Measurements from ENCODE around the gene ABLIM3.

ABLIM3 gene

GRCh38 chr5:149195337-149195887 is 54.1 kb downstream of the ABLIM3 start:
- DNase-seq = no peak

- no peak for DNase-seq
Measured at GRCh38 chr5:149195962-149196361, 54.7 kb downstream of the ABLIM3 start.

GRCh38 chr5:149198148-149198547 is 56.9 kb downstream of the ABLIM3 start:
- DNase-seq = no peak

- no peak for DNase-seq
Measured at GRCh38 chr5:149200355-149200754, 59.1 kb downstream of the ABLIM3 start.

- no peak for DNase-seq
Measured at GRCh38 chr5:149201121-149201637, 59.9 kb downstream of the ABLIM3 start.

- DNase-seq = no peak
Measured at GRCh38 chr5:149202910-149203451, 61.7 kb downstream of the ABLIM3 start.

GRCh38 chr5:149203921-149204441 is 62.7 kb downstream of the ABLIM3 start:
- no peak for DNase-seq

- DNase-seq = no peak
Measured at GRCh38 chr5:149205625-149206523, 64.6 kb downstream of the ABLIM3 start.

- DNase-seq = no peak
Measured at GRCh38 chr5:149206524-149207141, 65.3 kb downstream of the ABLIM3 start.

GRCh38 chr5:149207831-149208230 is 66.5 kb downstream of the ABLIM3 start:
- DNase-seq = peak in 2 of 3 experiments; percentile 23 to 79

GRCh38 chr5:149210225-149210624 is 68.9 kb downstream of the ABLIM3 start:
- no peak for DNase-seq

- DNase-seq = peak in 1 of 3 experiments; percentile 35
Measured at GRCh38 chr5:149210968-149211490, 69.7 kb downstream of the ABLIM3 start.

- no peak for DNase-seq
Measured at GRCh38 chr5:149211566-149211965, 70.3 kb downstream of the ABLIM3 start.

- no peak for DNase-seq
Measured at GRCh38 chr5:149212198-149212951, 71.1 kb downstream of the ABLIM3 start.

- no peak for DNase-seq
Measured at GRCh38 chr5:149213264-149213880, 72.1 kb downstream of the ABLIM3 start.

GRCh38 chr5:149215478-149216090 is 74.3 kb downstream of the ABLIM3 start:
- no peak for DNase-seq

- no peak for DNase-seq
Measured at GRCh38 chr5:149216496-149216895, 75.2 kb downstream of the ABLIM3 start.

- DNase-seq = no peak
Measured at GRCh38 chr5:149217096-149217802, 76.0 kb downstream of the ABLIM3 start.

GRCh38 chr5:149217803-149218155 is 76.5 kb downstream of the ABLIM3 start:
- DNase-seq = peak in 2 of 3 experiments; percentile 12 to 16

GRCh38 chr5:149219584-149219983 is 78.3 kb downstream of the ABLIM3 start:
- no peak for DNase-seq

- DNase-seq = no peak
Measured at GRCh38 chr5:149220750-149221149, 79.5 kb downstream of the ABLIM3 start.
